Anterior cingulate cortex (tissue), 58 donors: Measurements from ENCODE around the gene BAZ1A.

Source experiments
- DNase-seq, 58 donors: peaks; one replicate each; lab custom pipeline; 2025; lab: John Stamatoyannopoulos, UW

BAZ1A gene, protein sequence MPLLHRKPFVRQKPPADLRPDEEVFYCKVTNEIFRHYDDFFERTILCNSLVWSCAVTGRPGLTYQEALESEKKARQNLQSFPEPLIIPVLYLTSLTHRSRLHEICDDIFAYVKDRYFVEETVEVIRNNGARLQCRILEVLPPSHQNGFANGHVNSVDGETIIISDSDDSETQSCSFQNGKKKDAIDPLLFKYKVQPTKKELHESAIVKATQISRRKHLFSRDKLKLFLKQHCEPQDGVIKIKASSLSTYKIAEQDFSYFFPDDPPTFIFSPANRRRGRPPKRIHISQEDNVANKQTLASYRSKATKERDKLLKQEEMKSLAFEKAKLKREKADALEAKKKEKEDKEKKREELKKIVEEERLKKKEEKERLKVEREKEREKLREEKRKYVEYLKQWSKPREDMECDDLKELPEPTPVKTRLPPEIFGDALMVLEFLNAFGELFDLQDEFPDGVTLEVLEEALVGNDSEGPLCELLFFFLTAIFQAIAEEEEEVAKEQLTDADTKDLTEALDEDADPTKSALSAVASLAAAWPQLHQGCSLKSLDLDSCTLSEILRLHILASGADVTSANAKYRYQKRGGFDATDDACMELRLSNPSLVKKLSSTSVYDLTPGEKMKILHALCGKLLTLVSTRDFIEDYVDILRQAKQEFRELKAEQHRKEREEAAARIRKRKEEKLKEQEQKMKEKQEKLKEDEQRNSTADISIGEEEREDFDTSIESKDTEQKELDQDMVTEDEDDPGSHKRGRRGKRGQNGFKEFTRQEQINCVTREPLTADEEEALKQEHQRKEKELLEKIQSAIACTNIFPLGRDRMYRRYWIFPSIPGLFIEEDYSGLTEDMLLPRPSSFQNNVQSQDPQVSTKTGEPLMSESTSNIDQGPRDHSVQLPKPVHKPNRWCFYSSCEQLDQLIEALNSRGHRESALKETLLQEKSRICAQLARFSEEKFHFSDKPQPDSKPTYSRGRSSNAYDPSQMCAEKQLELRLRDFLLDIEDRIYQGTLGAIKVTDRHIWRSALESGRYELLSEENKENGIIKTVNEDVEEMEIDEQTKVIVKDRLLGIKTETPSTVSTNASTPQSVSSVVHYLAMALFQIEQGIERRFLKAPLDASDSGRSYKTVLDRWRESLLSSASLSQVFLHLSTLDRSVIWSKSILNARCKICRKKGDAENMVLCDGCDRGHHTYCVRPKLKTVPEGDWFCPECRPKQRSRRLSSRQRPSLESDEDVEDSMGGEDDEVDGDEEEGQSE (N-terminal part only)

GRCh38 chr14:34875031-34875922 is at the start of gene BAZ1A:
TSS of gene BAZ1A (minus strand) at chr14:34875360. CDS start at chr14:34874604, 756 bp downstream.
- peak in 49 of 58 donors; percentile 3 to 55 (median 25) for DNase-seq

DNA sequence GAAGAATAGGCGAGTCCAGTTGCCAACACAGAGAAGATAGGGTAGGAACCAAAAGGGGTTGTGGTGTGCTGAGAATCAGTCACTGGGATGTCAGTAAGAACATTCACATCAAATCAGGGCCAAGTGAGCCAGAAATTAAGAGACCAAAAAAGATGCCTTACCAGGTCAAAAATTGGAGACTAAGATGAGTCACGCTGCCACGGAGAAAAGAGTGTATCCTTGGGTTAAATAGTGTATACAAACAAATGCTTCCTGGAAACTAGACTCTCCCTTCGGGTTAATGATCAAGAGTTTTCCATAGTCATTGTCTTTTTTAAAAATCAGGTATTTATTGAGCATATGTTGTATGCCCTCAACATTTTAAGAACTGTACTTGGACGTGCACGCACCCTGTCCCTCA is 45.2 kb upstream of the BAZ1A start:
- no peak for DNase-seq

DNA sequence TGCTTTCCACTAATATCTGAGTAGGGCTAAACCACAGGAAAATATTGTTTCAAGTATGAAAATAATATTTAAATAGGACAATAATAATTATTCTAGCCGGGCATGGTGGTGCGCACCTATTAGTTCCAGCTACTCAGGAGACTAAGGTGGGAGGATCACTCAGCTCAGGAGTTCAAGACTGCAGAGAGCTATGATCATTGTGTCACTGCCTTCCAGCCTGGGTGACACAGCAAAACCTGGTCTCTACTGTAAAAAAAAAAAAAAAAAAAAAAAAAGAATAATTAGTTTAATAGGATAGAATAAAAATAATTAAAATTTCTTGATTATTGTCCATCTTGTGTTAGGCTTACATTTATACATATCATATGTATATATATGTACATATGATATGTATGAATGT is 38.5 kb upstream of the BAZ1A start:
- no peak for DNase-seq

DNA sequence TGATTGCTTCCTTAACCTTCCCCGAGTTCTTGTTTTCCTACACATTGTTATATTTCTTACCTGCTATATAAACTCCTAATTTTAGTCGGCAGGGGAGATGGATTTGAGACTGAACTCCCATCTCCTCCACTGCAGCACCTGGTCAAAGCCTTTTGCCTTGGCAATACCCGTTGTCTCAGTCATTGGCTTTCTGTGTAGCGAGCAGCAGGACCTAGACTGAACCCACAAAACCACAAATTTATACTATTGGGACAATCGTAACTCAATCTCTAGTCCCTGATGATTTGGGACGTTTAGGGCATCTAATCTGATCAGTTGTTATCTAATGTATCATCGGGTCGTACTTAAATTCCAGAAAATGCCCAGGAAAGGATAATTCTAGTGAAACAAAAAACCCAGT is 37.8 kb upstream of the BAZ1A start:
- DNase-seq: no peak

- DNase-seq: no peak
These were observed 37.0 kb upstream of the BAZ1A start for GRCh38 chr14:34912182-34912581.

DNA sequence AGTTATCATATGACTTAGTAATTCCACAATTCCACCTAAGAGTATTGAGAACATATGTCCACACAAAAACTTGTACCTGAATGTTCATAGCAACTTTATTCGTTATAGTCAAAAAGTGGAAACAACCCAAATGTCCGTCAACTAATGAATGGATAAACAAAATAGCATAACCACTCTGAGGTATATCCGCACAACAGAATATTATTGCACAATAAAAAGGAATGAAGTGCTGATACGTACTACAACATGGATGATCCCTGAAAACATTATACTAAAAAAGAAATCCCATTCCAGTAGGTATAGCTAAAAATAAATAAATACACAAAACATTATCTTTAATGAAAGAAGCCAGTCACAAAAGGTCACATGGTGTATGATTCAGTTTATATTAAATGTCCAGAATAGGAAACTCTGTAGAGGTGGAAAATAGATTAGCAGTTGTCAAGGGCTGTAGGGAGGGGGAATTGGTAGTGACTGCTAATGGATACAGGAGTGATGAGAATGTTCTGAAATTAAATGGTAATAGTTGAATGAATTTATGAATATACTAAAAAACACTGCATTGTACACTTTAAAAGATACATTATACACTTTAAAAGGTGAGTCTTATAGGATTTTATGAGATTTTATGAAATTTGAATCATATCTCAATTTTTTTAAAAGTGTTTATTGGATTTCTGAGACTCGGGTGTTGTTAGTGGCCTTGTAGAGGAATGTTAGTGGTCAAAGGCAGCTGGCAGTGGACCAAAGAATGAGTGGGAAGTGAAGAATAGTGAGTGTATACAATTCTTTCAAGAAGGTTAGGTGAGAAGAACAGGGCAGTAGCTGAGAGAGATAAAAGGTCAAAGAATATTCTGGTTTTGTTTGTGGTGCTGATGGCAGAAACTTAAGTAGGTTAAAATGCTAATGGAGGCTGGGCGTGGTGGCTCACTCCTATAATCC is 36.3 kb upstream of the BAZ1A start:
- DNase-seq: no peak

GRCh38 chr14:34906287-34906686 is 31.1 kb upstream of the BAZ1A start:
- DNase-seq: no peak

DNA sequence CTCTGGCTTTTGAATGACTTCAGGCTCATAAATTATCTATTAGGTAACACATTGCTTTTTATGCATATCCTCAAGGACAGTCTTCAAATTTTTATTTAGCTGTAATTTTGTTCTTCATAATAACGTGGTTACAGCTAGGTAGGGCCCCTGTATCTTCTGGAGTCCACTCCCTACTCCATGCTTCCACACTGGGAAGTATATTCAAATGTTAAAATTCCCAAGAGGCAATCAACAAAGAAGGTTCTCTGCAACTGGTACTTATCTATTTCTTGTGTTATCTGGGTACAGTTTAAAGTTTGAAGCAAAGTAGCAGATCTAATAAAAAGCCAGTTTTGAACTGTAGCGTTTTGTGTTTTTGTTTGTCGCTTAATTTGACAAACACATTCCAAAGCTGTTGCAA is 20.1 kb upstream of the BAZ1A start:
- DNase-seq: no peak

- no peak for DNase-seq
These were observed 15.8 kb upstream of the BAZ1A start for GRCh38 chr14:34890937-34891336.

DNA sequence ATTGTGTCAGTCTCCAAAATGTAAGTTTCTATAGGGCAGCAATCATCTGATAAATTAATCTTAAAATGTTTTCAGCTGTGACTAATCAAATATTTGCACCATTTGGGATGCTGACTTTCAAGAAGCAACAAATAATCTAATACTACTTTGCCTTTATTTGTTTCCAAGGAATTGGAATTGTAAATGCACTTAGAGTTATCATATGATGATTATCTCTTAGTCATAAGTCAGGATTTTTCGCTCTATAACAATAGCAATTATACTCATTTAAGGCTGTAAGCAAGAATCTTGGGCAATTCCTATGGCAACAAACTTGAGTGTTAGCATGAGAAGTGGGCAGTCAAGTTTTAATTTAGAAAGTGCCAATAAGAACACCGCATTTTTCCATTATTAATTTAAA is 13.0 kb upstream of the BAZ1A start:
- DNase-seq: no peak

DNA sequence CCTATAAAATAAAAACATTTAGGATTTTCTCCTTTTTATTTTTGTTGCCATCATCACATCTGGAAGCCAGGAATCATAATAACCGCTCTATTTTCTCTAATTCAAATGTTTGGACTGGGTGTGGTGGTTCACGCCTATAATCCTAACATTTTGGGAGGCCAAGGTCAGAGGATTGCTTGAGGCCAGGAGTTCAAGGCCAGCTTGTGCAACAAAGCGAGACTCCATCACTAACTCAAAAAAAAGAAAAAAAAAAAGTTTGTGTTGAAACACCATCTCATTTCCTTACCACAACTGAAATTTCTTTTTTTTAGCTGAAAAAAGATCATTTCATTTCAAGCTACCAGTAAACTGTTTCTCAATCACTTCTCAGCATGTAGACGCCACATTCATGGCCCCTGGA is 8.8 kb upstream of the BAZ1A start:
- DNase-seq: no peak

GRCh38 chr14:34874386-34875030 is 652 bp downstream of the BAZ1A start:
- peak in 44 of 58 donors; percentile 9 to 79 (median 47) for DNase-seq

GRCh38 chr14:34873589-34874385 is 1.4 kb downstream of the BAZ1A start:
- peak in 55 of 58 donors; percentile 10 to 81 (median 59) for DNase-seq

GRCh38 chr14:34872822-34873588 is 2.2 kb downstream of the BAZ1A start:
- peak in 4 of 58 donors; percentile 62 to 76 (median 71) for DNase-seq

DNA sequence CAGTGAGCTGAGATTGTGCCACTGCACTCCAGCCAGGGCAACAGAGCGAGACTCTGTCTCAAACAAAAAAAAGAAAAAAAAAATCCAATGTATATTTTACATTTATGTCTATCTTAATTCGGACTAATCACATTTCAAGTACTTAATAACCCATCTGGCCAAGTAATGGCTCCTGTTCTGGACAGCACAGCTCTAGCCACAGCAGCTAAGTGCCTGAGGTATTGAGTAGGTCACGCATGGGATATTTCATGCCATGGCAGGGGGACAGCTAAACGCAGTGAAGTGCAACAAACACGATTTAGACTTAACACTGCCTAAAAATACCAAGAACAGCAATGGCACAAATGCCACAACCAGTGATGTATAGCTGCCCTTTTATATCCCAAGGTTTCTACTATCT is 8.0 kb downstream of the BAZ1A start:
- no peak for DNase-seq

- DNase-seq: no peak
These were observed 9.1 kb downstream of the BAZ1A start for GRCh38 chr14:34865889-34866574.
